ENCODE data around the gene EPN1. TPM values are rescaled to one million over a fixed set of nuclear protein-coding genes. Genes with fewer than 3 reads are reported as not detected.

The EPN1 gene
- total and polyA plus RNA-seq, 9 of the 15 experiments (the other 6 are each of a cell fraction or from before 2014, with no cell fraction given) = 0.08 to 138 (median 12.7) TPM

DNA sequence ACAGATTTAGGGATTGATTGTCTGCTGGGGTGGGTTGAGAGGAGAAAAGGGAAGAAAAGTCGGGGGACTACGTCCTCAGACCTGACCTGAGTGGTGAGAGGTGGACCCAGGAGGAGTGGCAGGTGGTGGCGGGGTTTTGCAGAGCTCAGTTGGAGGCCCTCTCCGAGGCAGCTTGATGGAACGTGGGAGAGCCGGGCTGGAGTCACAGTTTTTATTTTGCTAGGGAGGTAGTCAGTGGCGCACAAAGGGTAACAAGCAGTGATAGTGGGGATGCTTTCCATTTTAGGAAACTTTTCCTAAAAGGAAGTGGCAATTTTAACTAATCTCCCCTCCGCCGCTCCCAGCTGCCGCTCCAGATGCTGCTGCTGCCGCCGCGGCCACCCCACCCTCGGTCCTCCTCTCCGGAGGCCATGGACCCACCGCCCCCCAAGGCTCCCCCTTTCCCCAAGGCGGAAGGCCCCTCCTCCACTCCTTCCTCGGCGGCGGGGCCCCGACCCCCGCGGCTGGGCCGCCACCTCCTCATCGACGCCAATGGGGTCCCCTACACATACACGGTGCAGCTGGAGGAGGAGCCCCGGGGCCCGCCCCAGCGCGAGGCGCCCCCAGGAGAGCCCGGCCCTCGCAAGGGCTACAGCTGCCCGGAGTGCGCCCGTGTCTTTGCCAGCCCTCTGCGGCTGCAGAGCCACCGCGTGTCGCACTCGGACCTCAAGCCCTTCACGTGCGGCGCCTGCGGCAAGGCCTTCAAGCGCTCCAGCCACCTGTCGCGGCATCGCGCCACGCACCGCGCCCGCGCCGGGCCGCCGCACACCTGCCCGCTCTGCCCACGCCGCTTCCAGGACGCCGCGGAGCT, 32.6 kb upstream of the EPN1 start (continued):
- TF ChIP-seq GTF3C2 (IDR thresholded peaks at IDR 0.05; ENCODE audit: borderline replicate concordance, extremely low read depth, insufficient read length) = no peak
- 0 out of 2 replicates have a peak, but pooled peaks have one; percentile 15 for TF ChIP-seq CBX1 (IDR thresholded peaks at IDR 0.05; ENCODE audit: low read depth)
- TF ChIP-seq KLF13 (tag; IDR thresholded peaks at IDR 0.05; ENCODE audit: borderline replicate concordance, low read depth) = no peak
- TF ChIP-seq ZBTB26 (CRISPR knock-in tag; IDR thresholded peaks at IDR 0.05) = no peak
- TF ChIP-seq MBD1 (CRISPR knock-in tag; IDR thresholded peaks at IDR 0.05) = peak; percentile 29; the same call in 1 of the 2 replicates
- TF ChIP-seq, protein P1, sequence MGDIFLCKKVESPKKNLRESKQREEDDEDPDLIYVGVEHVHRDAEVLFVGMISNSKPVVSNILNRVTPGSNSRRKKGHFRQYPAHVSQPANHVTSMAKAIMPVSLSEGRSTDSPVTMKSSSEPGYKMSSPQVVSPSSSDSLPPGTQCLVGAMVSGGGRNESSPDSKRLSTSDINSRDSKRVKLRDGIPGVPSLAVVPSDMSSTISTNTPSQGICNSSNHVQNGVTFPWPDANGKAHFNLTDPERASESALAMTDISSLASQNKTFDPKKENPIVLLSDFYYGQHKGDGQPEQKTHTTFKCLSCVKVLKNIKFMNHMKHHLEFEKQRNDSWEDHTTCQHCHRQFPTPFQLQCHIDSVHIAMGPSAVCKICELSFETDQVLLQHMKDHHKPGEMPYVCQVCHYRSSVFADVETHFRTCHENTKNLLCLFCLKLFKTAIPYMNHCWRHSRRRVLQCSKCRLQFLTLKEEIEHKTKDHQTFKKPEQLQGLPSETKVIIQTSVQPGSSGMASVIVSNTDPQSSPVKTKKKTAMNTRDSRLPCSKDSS (IDR thresholded peaks at IDR 0.05; ENCODE audit: low read depth, partially characterized antibody) = no peak
- TF ChIP-seq ERF (CRISPR knock-in tag; IDR thresholded peaks at IDR 0.05) = peak; percentile 15; the same call in 1 of the 2 replicates
- no peak for TF ChIP-seq CHD4 (IDR thresholded peaks at IDR 0.05; ENCODE audit: insufficient read depth, insufficient replicate concordance, low read depth, low read length, poor library complexity, severe bottlenecking)
- TF ChIP-seq SAFB2 (IDR thresholded peaks at IDR 0.05; ENCODE audit: borderline replicate concordance, low read depth, low read length, severe bottlenecking) = no peak
- TF ChIP-seq SMAD3 (CRISPR knock-in tag; conservative IDR thresholded peaks at IDR 0.05) = 0 out of 2 replicates have a peak, but pooled peaks have one; percentile 21
- 0 out of 4 replicates have a peak, but pooled peaks of 1 of the 2 experiments have one; percentile 41 for TF ChIP-seq HDAC1 (IDR thresholded peaks at IDR 0.05)
- TF ChIP-seq POLR2G (IDR thresholded peaks at IDR 0.05; ENCODE audit: low read depth, low read length) = peak; percentile 80
